SK-N-SH (cell line): Measurements from ENCODE around the gene WNT4. TPM values are rescaled to one million over a fixed set of nuclear protein-coding genes. Genes with fewer than 3 reads are reported as not detected.

Experiments used
- CTCF ChIA-PET: fragments of 300-600, 350-600 bp; formaldehyde crosslinking; extraction: SDS; loops from one replicate; lab custom pipeline; 2021; lab: Yijun Ruan, JAX
- POLR2A ChIA-PET: fragments of 350-600 bp; sonication (Branson Sonifier 250); formaldehyde crosslinking; extraction: SDS; loops from one replicate; lab custom pipeline; 2020; ENCODE audit warnings: antibody characterized with exemption, inconsistent platforms; lab: Yijun Ruan, JAX
- DNase-seq: peaks from one replicate; pipeline ENCODE4 v3.0.0; 2012
- H2AFZ ChIP-seq: fragments of 200-600 bp; sonication (generic); 2 replicates; pipeline ENCODE4 v1.8.1; 2016; ENCODE audit warnings: antibody characterized with exemption, mild to moderate bottlenecking, low read depth
- H3F3A ChIP-seq: fragments of 200-600 bp; sonication (generic); replicated peaks from 2 replicates; pipeline ENCODE3; 2016; ENCODE audit warnings: antibody characterized with exemption, mild to moderate bottlenecking; ENCODE audit not compliant: insufficient read depth
- H3K27ac ChIP-seq, 2 experiments: fragments of 200-500 bp in 1 of 2; fragments of 200-600 bp in 1 of 2; sonication (Bioruptor generic) in 1 of 2; sonication (generic), shearing (Covaris generic) in 1 of 2; 2 replicates each; pipeline versions ENCODE4 v1.5.1 to v1.6.1; 2014 to 2016; ENCODE audit warnings: low read depth in 2 of 2, inconsistent platforms in 1 of 2, low read length in 1 of 2, mild to moderate bottlenecking in 1 of 2, mixed read lengths in 1 of 2
- H3K27me3 ChIP-seq: fragments of 200-600 bp; sonication (generic), shearing (Covaris generic); 2 replicates; pipeline ENCODE4 v1.6.1; 2016; ENCODE audit warnings: mixed run types; ENCODE audit not compliant: insufficient read depth
- H3K36me3 ChIP-seq, 2 experiments: fragments of 200-500 bp in 1 of 2; fragments of 200-600 bp in 1 of 2; sonication (Bioruptor generic) in 1 of 2; sonication (generic) in 1 of 2; replicated peaks in 1 of 2; 2 replicates each; pipeline versions ENCODE3 to v1.5.1; 2014 to 2016; ENCODE audit warnings: low read length in 1 of 2, mild to moderate bottlenecking in 1 of 2; ENCODE audit not compliant: insufficient read depth in 2 of 2, control insufficient read depth in 1 of 2
- H3K4me1 ChIP-seq, 2 experiments: fragments of 200-500 bp in 1 of 2; fragments of 200-600 bp in 1 of 2; sonication (Bioruptor generic) in 1 of 2; sonication (generic), shearing (Covaris generic) in 1 of 2; 2 replicates each; pipeline versions ENCODE4 v1.5.1 to v1.6.1; 2014 to 2016; ENCODE audit warnings: low read depth in 1 of 2, low read length in 1 of 2, mixed run types in 1 of 2; ENCODE audit not compliant: insufficient read depth in 2 of 2, control insufficient read depth in 1 of 2
- H3K4me2 ChIP-seq: fragments of 200-600 bp; sonication (generic), shearing (Covaris generic); 2 replicates; pipeline ENCODE4 v1.6.1; 2017; ENCODE audit warnings: mixed run types
- H3K4me3 ChIP-seq, 2 experiments: fragments of 200-500 bp in 1 of 2; fragments of 200-600 bp in 1 of 2; sonication (Bioruptor generic) in 1 of 2; sonication (generic), shearing (Covaris generic) in 1 of 2; 2 replicates each; pipeline versions ENCODE4 v1.5.1 to v1.8.1; 2014 to 2016; ENCODE audit warnings: low read depth in 2 of 2, inconsistent platforms in 1 of 2, low read length in 1 of 2, mild to moderate bottlenecking in 1 of 2, mixed read lengths in 1 of 2, moderate library complexity in 1 of 2
- H3K79me2 ChIP-seq: fragments of 200-600 bp; sonication (generic); 2 replicates; pipeline ENCODE4 v1.8.1; 2017; ENCODE audit warnings: mild to moderate bottlenecking; ENCODE audit not compliant: insufficient read depth
- H3K9ac ChIP-seq: fragments of 200-600 bp; sonication (generic); 2 replicates; pipeline ENCODE4 v1.6.1; 2017; ENCODE audit warnings: mixed run types
- H3K9me2 ChIP-seq: fragments of 200-600 bp; sonication (generic); 2 replicates; pipeline ENCODE4 v1.6.1; 2017; ENCODE audit warnings: mixed run types
- H3K9me3 ChIP-seq: fragments of 200-600 bp; sonication (generic); 2 replicates; pipeline ENCODE4 v1.6.1; 2017; ENCODE audit warnings: mixed run types, mild to moderate bottlenecking, moderate library complexity
- H4K20me1 ChIP-seq: fragments of 200-600 bp; sonication (generic); 2 replicates; pipeline ENCODE4 v1.6.1; 2017; ENCODE audit warnings: mild to moderate bottlenecking, mixed run types; ENCODE audit not compliant: insufficient read depth
- CHD2 ChIP-seq: fragments of 150-350 bp; IDR thresholded peaks from 2 replicates; pipeline ENCODE4 v1.6.1; 2018; ENCODE audit warnings: low read length; ENCODE audit not compliant: partially characterized antibody
- ELF1 ChIP-seq: IDR thresholded peaks from 2 replicates; pipeline ENCODE4 v1.4.0; 2012
- EP300 ChIP-seq, 2 experiments: IDR thresholded peaks; 2 replicates each; pipeline versions ENCODE4 v1.4.0 to v1.6.1; 2012; ENCODE audit warnings: borderline replicate concordance in 1 of 2, low read depth in 1 of 2, low read length in 1 of 2
- EZH2phosphoT487 ChIP-seq: fragments of 200-600 bp; sonication (generic); IDR thresholded peaks from 2 replicates; pipeline ENCODE4 v1.6.1; 2017; ENCODE audit warnings: low read depth, mixed run types, mild to moderate bottlenecking, antibody characterized with exemption, moderate library complexity, borderline replicate concordance
- FOSL2 ChIP-seq: IDR thresholded peaks from 2 replicates; pipeline ENCODE4 v1.4.0; 2012; ENCODE audit warnings: low read depth, mild to moderate bottlenecking, moderate library complexity, borderline replicate concordance
- GATA2 ChIP-seq: sonication (generic); formaldehyde crosslinking; IDR thresholded peaks from 2 replicates; pipeline ENCODE4 v1.5.0; 2020; ENCODE audit warnings: mild to moderate bottlenecking, missing genetic modification reagents
- MEF2A ChIP-seq: IDR thresholded peaks from 2 replicates; pipeline ENCODE4 v1.4.0; 2012; ENCODE audit warnings: low read depth, borderline replicate concordance
- MXI1 ChIP-seq: IDR thresholded peaks from 2 replicates; pipeline ENCODE4 v1.6.1; 2012; ENCODE audit warnings: mild to moderate bottlenecking, low read depth, low read length, improper control_type of control experiment
- NFIC ChIP-seq: IDR thresholded peaks from 2 replicates; pipeline ENCODE4 v1.4.0; 2012; ENCODE audit warnings: borderline replicate concordance
- RAD21 ChIP-seq: IDR thresholded peaks from 2 replicates; pipeline ENCODE4 v1.6.1; 2012; ENCODE audit warnings: mild to moderate bottlenecking, low read length
- RFX5 ChIP-seq: IDR thresholded peaks from 2 replicates; pipeline ENCODE4 v1.6.1; 2012; ENCODE audit warnings: mild to moderate bottlenecking, improper control_type of control experiment, low read length
- RXRA ChIP-seq: IDR thresholded peaks from 2 replicates; pipeline ENCODE4 v1.4.0; 2012; ENCODE audit warnings: low read depth, mild to moderate bottlenecking, borderline replicate concordance
- SMC3 ChIP-seq: IDR thresholded peaks from 2 replicates; pipeline ENCODE4 v1.6.1; 2012; ENCODE audit warnings: low read depth, low read length, improper control_type of control experiment
- WGBS: methylation state at CpG from one replicate; pipeline ENCODE4 v1.1.6; 2017; ENCODE audit warnings: low lambda C conversion rate; 5-methylcytosine and 5-hydroxymethylcytosine counted together
- polyA plus RNA-seq, 3 experiments: library from polyadenylated mRNA; depleted of rRNA; stranded (reverse); fragments of >200 nt; gene quantifications; 2 replicates each; pipeline ENCODE4 v1.2.3, GENCODE V29; 2012
- TF ChIP-seq, protein P1 (sequence below): fragments of 200-600 bp; sonication (generic); IDR thresholded peaks from 2 replicates; pipeline ENCODE4 v1.6.1; 2017; ENCODE audit warnings: antibody characterized with exemption, mild to moderate bottlenecking, moderate library complexity
- TF ChIP-seq, protein P2 (sequence below): IDR thresholded peaks from 2 replicates; pipeline ENCODE4 v1.4.0; 2012; ENCODE audit warnings: low read depth, borderline replicate concordance
- TF ChIP-seq, protein P3 (sequence below): IDR thresholded peaks from 2 replicates; pipeline ENCODE4 v1.4.0; 2012; ENCODE audit warnings: low read depth, borderline replicate concordance
- TF ChIP-seq, protein P4 (sequence below): fragments of 150-350 bp; IDR thresholded peaks from 2 replicates; pipeline ENCODE4 v1.6.1; 2017; ENCODE audit warnings: antibody characterized with exemption, low read length, low read depth, borderline replicate concordance
- TF ChIP-seq, protein P5 (sequence below): IDR thresholded peaks from 2 replicates; pipeline ENCODE4; 2012

The WNT4 gene
- polyA plus RNA-seq, 1 of the 3 experiments (the other 2 are of a cell fraction), result 0.03 TPM

DNA sequence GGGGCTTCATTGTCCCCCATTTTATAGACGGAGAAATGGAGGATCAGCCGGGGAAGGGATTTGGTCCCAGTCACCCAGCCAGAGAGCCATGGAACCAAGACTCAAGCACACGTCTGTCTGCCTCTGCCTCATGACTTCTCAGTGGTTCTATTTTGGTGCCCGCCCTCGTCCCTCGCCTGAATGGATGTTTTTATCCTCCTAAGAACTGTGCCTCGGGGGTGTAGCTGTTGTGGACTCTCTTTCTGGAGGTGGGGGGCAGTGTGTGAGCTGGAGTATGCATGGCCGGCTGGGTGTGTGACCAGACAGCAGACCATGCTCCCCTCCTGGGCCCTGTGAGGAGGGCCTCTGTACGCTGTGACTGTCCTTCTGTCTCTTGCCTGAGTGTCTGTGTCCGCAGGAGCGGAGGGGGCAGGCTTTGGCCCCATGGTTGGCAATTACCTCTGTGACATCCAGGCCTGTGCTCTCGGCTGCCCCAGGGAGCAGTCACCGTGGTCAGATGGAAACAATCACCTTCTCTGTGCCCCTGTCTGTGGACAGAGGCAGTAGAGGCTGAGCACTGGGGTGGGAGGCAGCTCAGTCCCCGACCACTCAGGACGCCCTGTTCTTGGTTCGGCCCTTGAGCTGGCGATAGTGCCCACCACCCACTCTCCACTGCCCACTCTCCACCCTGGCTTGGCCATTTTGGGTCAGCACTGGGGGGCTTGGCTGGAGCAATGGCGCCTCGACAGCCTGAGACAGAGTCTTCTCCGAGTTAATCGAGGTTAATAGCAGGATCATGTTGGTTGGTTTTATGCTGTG is 20.4 kb downstream of the WNT4 start:
- Histone ChIP-seq H3K4me1 (peaks cover 0 to 34% of the 10 kb centered on the region in 2 experiments; a peak in 1 of 4 replicates), H3K27ac (peak overlapping the region in 1 of 2 experiments; percentile 74; a peak in 2 of 4 replicates), H3K27me3 (no peaks in the 10 kb centered on the region), H3K4me2 (no peak overlapping the region), H3K36me3 (peaks cover 3 to 10% of the 10 kb centered on the region in 2 experiments), H3K79me2 (no peaks in the 10 kb centered on the region), H3F3A (no peaks in the 10 kb centered on the region), H2AFZ (no peak overlapping the region), H3K9me3 (no peaks in the 10 kb centered on the region), H3K9me2 (no peaks in the 10 kb centered on the region), H3K9ac (no peak overlapping the region), H4K20me1 (peaks cover 56% of the 10 kb centered on the region), H3K4me3 (no peak overlapping the region)
- WGBS, result 96% methylated on average over 11 of the region's 21 CpGs
- ChIA-PET POLR2A (no interaction called here), CTCF (interaction anchor here (0.6 to 4.0 kb wide), 9 partner anchors 10 to 519 kb away, joined by 3 to 34 read pairs (median 4); no protein-coding TSS in a partner anchor)
- TF ChIP-seq GATA2 (CRISPR knock-in tag) (no peak), RFX5 (no peak), MEF2A (no peak), MXI1 (no peak)
- peak; percentile 69 for DNase-seq

DNA sequence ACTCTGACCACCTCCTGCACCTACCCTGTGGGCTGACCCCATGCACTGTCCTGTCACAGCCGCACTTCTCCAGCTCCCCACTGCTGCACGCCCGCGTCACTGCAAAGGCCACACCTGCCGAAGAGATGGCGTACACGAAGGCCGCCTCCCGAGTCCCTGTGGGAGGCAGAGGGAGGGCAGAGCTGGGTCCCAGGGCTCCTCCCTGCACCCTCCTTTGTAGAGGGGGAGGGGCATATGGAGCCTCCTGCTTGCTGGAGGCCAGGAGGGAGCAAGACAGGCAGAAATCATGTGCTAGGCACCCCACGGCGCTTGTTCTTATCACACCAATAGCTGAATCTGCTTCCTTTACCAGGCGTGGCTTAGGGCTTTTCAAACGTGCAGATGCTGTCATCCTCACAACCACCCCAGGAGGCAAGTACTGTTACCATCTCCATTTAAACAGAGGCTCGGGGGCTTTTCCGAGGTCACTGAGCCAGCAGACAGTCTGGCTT is 21.4 kb downstream of the WNT4 start:
- Histone ChIP-seq H3K9me3 (no peaks in the 10 kb centered on the region), H3K9me2 (no peaks in the 10 kb centered on the region), H3K27me3 (no peaks in the 10 kb centered on the region), H3K4me1 (peaks cover 0 to 40% of the 10 kb centered on the region in 2 experiments; a peak in 1 of 4 replicates), H3K4me3 (no peak overlapping the region), H2AFZ (no peak overlapping the region), H3K27ac (peak overlapping the region in 1 of 2 experiments; percentile 74; a peak in 2 of 4 replicates), H3F3A (no peaks in the 10 kb centered on the region), H3K79me2 (peaks cover 5% of the 10 kb centered on the region; the same call in 1 of the 2 replicates), H3K4me2 (no peak overlapping the region), H3K9ac (no peak overlapping the region), H3K36me3 (peaks cover 3 to 10% of the 10 kb centered on the region in 2 experiments), H4K20me1 (peaks cover 66% of the 10 kb centered on the region)
- WGBS, result 90% methylated on average over 9 of the region's 15 CpGs
- CTCF ChIA-PET, result interaction anchor here (0.6 to 4.0 kb wide), 8 partner anchors 9 to 520 kb away, joined by 3 to 34 read pairs (median 4); no protein-coding TSS in a partner anchor
- peak; percentile 81 for DNase-seq
- POLR2A ChIA-PET, result interaction anchor here (1.0 kb wide), 1 partner anchor 292 kb away, joined by 3 read pairs; no protein-coding TSS in a partner anchor
- TF ChIP-seq, protein P1, sequence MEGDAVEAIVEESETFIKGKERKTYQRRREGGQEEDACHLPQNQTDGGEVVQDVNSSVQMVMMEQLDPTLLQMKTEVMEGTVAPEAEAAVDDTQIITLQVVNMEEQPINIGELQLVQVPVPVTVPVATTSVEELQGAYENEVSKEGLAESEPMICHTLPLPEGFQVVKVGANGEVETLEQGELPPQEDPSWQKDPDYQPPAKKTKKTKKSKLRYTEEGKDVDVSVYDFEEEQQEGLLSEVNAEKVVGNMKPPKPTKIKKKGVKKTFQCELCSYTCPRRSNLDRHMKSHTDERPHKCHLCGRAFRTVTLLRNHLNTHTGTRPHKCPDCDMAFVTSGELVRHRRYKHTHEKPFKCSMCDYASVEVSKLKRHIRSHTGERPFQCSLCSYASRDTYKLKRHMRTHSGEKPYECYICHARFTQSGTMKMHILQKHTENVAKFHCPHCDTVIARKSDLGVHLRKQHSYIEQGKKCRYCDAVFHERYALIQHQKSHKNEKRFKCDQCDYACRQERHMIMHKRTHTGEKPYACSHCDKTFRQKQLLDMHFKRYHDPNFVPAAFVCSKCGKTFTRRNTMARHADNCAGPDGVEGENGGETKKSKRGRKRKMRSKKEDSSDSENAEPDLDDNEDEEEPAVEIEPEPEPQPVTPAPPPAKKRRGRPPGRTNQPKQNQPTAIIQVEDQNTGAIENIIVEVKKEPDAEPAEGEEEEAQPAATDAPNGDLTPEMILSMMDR, result no peak
- TF ChIP-seq, protein P2, sequence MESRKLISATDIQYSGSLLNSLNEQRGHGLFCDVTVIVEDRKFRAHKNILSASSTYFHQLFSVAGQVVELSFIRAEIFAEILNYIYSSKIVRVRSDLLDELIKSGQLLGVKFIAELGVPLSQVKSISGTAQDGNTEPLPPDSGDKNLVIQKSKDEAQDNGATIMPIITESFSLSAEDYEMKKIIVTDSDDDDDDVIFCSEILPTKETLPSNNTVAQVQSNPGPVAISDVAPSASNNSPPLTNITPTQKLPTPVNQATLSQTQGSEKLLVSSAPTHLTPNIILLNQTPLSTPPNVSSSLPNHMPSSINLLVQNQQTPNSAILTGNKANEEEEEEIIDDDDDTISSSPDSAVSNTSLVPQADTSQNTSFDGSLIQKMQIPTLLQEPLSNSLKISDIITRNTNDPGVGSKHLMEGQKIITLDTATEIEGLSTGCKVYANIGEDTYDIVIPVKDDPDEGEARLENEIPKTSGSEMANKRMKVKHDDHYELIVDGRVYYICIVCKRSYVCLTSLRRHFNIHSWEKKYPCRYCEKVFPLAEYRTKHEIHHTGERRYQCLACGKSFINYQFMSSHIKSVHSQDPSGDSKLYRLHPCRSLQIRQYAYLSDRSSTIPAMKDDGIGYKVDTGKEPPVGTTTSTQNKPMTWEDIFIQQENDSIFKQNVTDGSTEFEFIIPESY, result no peak
- TF ChIP-seq SMC3, result no peak
- TF ChIP-seq, protein P3, sequence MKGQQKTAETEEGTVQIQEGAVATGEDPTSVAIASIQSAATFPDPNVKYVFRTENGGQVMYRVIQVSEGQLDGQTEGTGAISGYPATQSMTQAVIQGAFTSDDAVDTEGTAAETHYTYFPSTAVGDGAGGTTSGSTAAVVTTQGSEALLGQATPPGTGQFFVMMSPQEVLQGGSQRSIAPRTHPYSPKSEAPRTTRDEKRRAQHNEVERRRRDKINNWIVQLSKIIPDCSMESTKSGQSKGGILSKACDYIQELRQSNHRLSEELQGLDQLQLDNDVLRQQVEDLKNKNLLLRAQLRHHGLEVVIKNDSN, result no peak
- TF ChIP-seq, protein P4, sequence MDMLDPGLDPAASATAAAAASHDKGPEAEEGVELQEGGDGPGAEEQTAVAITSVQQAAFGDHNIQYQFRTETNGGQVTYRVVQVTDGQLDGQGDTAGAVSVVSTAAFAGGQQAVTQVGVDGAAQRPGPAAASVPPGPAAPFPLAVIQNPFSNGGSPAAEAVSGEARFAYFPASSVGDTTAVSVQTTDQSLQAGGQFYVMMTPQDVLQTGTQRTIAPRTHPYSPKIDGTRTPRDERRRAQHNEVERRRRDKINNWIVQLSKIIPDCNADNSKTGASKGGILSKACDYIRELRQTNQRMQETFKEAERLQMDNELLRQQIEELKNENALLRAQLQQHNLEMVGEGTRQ, result no peak
- no peak for TF ChIP-seq MEF2A
- no peak for TF ChIP-seq EZH2phosphoT487
- TF ChIP-seq EP300 (IDR thresholded peaks at IDR 0.05; ENCODE audit: borderline replicate concordance in 1 of 2, low read depth in 1 of 2, low read length in 1 of 2), result 0 out of 4 replicates have a peak, but pooled peaks of 1 of the 2 experiments have one; percentile 17
- no peak for TF ChIP-seq NFIC
- TF ChIP-seq FOSL2, result no peak
- peak; percentile 41; the same call in 1 of the 2 replicates for TF ChIP-seq MXI1
- no peak for TF ChIP-seq CHD2
- TF ChIP-seq RXRA, result no peak
- TF ChIP-seq, protein P5, sequence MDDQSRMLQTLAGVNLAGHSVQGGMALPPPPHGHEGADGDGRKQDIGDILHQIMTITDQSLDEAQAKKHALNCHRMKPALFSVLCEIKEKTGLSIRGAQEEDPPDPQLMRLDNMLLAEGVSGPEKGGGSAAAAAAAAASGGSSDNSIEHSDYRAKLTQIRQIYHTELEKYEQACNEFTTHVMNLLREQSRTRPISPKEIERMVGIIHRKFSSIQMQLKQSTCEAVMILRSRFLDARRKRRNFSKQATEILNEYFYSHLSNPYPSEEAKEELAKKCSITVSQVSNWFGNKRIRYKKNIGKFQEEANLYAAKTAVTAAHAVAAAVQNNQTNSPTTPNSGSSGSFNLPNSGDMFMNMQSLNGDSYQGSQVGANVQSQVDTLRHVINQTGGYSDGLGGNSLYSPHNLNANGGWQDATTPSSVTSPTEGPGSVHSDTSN, result no peak
- no peak for TF ChIP-seq RAD21
- TF ChIP-seq ELF1, result no peak
